Ovary (tissue), 3 donors: ENCODE measurements around the gene NEDD4L.

Experiments
- EP300 ChIP-seq: sonication (generic); formaldehyde crosslinking; IDR thresholded peaks from one replicate; pipeline ENCODE4 v1.6.1; 2017; ENCODE audit warnings: antibody characterized with exemption
- POLR2A ChIP-seq: fragments of 450-650 bp; IDR thresholded peaks from one replicate; pipeline ENCODE4 v1.6.1; 2017; ENCODE audit warnings: antibody characterized with exemption, mild to moderate bottlenecking, moderate library complexity
- TF ChIP-seq, protein P1 (sequence below), 3 donors: fragments of 450-650 bp in 2 of 3; fragments of 200-600 bp in 1 of 3; IDR thresholded peaks; one replicate each; pipeline versions ENCODE4 v1.5.1 to v1.8.0; 2016 to 2022; ENCODE audit warnings: antibody characterized with exemption in 3 of 3, mild to moderate bottlenecking in 1 of 3
- donor health status: DM: no; HTN: no; CAD: no.

GRCh38 chr18:58394046-58394445 is 350.0 kb downstream of the NEDD4L start:
- TF ChIP-seq EP300 (no peak), POLR2A (no peak)
- TF ChIP-seq, protein P1, sequence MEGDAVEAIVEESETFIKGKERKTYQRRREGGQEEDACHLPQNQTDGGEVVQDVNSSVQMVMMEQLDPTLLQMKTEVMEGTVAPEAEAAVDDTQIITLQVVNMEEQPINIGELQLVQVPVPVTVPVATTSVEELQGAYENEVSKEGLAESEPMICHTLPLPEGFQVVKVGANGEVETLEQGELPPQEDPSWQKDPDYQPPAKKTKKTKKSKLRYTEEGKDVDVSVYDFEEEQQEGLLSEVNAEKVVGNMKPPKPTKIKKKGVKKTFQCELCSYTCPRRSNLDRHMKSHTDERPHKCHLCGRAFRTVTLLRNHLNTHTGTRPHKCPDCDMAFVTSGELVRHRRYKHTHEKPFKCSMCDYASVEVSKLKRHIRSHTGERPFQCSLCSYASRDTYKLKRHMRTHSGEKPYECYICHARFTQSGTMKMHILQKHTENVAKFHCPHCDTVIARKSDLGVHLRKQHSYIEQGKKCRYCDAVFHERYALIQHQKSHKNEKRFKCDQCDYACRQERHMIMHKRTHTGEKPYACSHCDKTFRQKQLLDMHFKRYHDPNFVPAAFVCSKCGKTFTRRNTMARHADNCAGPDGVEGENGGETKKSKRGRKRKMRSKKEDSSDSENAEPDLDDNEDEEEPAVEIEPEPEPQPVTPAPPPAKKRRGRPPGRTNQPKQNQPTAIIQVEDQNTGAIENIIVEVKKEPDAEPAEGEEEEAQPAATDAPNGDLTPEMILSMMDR (IDR thresholded peaks at IDR 0.05), result no peak
